DMS153 treated with DMSO at 0.1 percent for 48 hours (cell line): Measurements from ENCODE around the gene SLC22A25.
"Not testable (repeated sequence)": the region's sequence is repeated elsewhere in the genome, so short reads cannot be mapped to it uniquely, and the experiment has no call there.

Experiments
- DNase-seq: peaks from one replicate; lab custom pipeline; 2025; ENCODE audit not compliant: unreplicated experiment; lab: John Stamatoyannopoulos, UW

The SLC22A25 gene

GRCh38 chr11:63235471-63236461 is 7.6 kb downstream of the SLC22A25 start:
- not testable (repeated sequence) for DNase-seq

- DNase-seq, result no peak
Measured at GRCh38 chr11:63229815-63230214, 13.6 kb downstream of the SLC22A25 start.

- no peak for DNase-seq
Measured at GRCh38 chr11:63227521-63228107, 15.8 kb downstream of the SLC22A25 start.

- no peak for DNase-seq
Measured at GRCh38 chr11:63226488-63227114, 16.8 kb downstream of the SLC22A25 start.

GRCh38 chr11:63214093-63214492 is 29.3 kb downstream of the SLC22A25 start:
- DNase-seq, result no peak

GRCh38 chr11:63212742-63213141 is 30.7 kb downstream of the SLC22A25 start:
- no peak for DNase-seq

- no peak for DNase-seq
Measured at GRCh38 chr11:63210111-63210510, 33.3 kb downstream of the SLC22A25 start.
